ENCODE measurements around the gene TENT4A.
A peak's percentile ranks its signal among the peaks of the same experiment; 100 is the strongest.
"Not testable (repeated sequence)": the region's sequence is repeated elsewhere in the genome, so short reads cannot be mapped to it uniquely, and the experiment has no call there.

Gene TENT4A

DNA sequence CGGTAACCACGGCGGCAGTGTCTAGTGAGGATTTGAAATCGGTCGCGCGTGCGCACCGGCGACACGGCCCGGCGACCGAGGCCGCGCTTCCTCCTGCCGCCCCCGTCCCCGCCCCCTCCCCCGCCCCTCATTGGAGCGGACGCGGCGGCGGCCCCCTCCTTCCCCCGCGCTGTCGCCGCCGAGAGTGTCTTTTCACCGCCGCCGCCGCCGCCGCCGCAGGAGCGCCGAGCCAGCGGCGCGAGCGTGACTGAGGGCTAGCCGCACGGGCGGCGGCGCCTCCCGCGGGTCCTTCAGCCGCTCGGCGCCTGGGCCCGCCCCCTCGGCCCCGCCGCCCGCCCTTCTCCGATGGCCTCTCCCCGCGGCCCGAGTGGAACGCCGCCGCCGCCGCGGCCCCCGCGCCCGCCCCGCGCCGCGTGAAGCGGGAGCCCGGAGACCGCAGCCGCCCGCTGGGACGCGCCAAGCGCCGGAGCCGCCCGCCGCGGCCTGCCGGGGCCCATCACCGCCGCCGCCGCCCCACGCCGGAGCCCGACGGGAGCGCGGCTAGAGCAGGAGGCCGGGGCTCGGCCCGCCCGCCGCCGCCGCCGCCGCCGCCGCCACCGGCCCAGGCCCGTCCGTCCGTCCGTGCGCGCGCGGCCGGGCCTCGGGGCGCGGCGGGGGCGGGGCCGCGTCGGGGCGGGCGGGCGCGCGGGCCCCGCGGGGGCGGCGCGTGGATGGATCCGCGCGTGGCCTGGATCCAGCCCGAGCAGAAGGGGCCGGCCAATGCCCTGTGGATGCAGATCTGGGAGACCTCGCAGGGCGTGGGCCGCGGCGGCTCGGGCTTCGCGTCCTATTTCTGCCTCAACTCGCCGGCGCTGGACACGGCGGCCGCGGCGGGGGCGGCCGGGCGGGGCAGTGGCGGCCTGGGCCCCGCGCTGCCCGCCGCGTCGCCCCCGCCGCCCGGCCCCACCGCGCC lies at the start of gene TENT4A:
TENT4A (plus strand) TSS at position 159 of the 952 bp plus-strand sequence; CDS start at position 711, 552 bp downstream.
- peak; percentile 46 for DNase-seq

DNA sequence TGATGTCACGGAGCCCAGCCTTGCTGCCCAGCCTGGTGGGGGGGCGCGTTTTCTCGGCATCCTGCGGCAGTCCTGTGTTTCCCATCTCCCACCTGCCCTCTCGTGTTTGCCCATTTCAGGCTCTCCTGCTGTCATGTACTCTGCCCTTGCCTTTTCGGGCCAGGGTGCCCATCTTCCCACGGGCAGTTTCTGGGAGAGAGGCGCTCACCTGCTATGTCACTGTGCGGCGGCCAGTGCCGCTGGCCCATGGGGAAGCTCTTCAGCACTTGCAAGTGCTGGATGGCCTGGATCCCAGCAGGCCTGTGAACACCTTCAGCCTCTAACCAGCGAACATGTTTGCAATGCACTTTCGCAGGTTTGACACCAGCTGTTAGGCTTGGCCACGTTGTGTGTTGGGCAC lies 46.5 kb upstream of the TENT4A start:
- no peak for DNase-seq

DNA sequence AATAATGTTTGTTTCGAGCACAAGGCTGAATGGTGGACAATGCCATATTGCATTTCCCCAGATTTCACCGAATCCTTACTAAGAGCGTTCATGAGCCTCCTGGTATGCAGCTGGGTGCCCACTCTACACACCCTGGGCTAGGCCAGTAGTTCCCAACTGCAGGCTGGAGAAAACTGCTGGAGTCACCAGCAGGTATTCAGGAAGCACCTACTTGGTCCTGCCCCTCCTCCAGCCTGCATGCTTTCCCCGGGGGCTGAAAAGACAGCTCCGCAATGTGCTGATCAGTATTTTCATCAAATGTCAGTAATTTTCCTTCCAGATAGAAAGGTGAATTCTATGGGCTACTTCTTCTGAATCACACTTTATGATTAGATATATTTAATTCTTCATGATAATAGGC lies 45.6 kb upstream of the TENT4A start:
- no peak for DNase-seq

DNA sequence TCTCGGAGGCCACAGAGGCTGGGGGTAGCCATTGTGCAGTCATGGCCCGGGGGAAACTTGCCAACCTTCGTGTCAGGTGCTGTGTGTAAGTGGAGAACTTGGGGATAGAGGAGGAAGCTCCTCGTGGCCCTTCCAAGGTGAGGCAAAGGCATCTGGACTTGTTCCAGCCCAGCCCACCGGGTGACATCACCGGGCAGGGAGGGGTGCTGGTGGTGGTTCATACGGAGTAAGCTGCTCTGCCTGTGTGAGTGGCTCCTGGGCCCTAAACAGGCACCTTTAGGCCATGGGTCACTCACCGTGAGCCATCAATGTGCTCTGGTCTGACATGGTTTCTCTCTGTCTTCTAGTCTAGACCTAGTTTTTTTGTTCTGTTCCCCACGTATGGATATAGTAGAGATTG lies 44.5 kb upstream of the TENT4A start:
- DNase-seq = not testable (repeated sequence)

DNA sequence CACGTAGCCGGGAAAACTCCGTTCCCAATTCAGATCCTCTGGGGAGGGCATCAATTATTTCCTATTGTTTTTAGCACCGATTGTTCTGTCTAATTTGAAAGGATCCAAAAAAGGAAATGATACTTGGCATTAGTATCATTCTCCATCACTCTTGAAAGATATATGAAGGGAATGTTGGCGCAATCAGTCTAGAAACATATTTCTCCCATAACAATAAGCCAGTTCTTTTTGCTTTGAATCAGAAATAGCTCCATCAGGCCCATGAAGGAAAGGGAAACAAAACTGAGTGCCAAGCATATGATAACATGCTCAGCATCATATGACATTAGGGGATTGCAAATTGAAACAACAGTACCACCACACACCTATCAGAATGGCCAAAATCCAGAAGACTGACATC lies 40.2 kb upstream of the TENT4A start:
- no peak for DNase-seq

DNA sequence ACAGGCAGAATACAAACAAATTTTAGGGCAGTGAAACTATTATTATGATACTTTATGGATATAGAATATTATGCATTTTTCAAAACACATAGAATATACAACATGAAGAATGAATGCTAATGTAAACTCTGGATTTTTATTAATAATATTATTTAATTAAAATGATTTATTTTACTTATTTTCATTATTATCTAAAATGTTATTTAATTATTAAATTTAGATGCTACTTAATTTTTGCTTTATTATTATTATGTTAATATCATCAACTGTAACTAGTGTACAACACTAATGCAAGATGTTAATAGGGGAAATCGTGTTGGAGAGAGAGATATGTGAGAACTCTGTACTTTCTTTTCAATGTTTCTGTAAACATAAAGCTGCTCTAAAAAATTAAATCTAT lies 39.3 kb upstream of the TENT4A start:
- no peak for DNase-seq

DNA sequence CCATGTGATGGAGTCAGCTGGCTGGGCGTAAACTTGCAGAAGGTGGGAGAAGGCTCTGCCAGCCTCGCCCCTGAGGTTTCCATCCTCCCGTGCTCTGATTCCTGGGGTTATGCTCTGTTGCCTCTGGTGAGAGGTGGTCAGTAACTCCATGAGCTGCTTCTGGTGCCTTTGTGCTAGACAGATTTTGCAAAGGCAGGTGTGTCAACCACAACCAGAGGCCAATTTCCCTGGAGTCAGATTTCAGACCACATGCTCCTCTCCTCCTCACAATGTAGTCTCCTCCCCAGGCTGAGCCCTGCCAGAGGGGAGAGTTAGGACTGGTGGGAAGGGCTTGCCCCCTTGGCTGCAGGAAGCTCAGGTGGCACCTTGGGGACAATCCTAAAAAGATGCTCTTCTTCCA lies 38.8 kb upstream of the TENT4A start:
- no peak for DNase-seq

DNA sequence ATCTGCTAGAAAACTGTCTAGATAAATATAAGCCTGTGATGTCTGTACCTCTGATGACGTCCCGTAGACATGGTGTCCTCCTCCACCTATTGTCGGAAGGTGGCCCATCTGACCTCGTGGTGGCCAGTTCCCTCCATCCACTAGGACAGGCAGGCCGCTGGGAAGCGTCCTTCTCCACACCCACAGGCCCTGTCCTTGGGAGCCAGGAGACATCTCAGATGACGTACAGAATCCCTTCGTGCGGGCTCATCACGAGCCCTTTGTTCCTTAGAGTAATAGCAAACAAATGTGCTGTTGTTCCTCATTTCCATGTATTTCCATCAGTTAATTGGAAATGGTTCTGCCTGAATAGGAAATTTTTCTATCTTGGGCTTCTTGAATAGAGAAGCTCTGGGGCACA lies 38.3 kb upstream of the TENT4A start:
- no peak for DNase-seq

DNA sequence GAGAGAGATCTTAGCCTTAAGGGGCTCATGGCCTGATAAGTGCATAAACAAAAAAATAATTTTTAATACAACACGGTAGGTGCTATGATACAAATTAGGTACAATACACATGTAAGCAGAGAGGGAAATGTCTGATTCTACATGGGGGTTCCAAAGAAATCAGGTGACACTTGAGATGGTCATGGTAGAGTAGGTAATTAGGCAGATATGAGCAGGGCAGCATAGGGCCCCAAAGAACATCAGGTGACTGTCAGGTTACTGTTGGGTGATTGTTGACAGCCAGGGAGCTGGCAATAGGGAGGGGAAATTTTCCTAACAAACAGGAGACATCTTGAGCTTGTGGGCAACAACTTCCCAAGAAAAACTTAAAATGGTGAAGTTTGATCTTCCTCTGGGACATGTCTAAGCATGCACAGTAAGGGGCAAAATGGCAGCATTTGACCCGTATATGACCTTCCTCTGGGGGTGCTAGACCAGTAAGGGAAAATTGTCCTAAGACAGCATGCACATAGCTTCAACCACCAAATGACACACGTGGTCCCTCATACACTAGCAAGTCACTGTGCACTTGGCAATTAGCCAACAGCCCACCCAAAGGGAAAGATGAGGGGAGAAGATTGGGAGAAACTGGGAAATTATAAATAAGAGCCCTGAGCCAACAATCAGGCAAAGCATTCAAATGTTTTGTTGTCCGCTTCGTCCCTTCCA lies 37.3 kb upstream of the TENT4A start:
- DNase-seq = no peak

DNA sequence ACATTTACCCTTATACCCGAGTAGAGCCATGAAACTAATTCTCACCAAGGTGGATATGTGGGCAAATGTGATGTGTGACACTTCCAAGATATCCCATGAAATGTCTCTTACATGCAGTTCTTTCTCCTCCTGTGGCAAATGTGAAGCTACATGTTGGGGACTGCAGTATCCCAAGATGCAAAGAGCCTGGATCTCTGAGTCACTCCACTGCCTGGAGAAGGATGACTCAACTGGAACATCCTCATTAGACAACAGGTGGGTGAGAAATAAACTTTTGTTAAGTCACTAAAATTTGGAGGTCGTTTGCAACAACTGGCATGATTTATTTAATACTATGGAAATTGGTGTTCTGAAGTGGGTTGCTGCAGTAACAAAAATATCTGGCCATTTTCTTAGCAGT lies 36.5 kb upstream of the TENT4A start:
- DNase-seq = no peak

DNA sequence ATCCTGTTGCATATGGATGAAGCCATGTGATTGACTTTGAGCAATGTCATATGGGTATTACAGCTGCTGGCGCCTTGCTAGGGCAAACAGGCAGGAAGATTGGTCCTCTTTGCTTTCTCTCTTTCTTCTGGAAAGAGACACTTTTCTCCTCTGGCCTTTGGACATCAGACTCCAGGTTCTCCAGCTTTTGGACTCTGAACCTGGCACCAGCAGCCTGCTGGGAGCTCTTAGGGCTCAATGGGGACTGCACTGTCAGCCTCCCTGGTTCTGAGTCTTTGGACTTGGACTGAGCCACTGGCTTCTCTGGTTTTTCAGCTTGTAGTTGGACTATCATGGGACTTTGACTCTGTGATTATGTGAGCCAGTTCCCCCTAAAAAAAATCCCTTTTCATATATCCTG lies 34.8 kb upstream of the TENT4A start:
- no peak for DNase-seq

DNA sequence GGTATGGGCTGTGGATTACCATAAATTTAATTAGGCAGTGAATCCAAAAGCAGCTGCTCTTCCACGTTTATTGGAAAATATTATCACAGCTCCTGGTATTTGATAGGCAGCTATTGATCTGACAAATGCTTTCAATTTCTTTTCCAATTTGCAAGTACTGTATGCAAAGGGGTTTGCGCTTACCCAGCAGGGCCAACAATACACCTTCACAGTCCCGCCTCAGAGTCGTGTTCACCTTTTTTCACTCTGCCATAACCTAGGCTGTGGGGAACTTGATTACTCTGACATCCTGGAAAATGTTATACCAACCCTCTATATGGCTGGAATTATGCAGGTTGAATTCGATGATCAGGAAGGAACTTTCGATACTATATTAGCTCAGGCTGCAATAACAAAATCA lies 32.3 kb upstream of the TENT4A start:
- DNase-seq = no peak

DNA sequence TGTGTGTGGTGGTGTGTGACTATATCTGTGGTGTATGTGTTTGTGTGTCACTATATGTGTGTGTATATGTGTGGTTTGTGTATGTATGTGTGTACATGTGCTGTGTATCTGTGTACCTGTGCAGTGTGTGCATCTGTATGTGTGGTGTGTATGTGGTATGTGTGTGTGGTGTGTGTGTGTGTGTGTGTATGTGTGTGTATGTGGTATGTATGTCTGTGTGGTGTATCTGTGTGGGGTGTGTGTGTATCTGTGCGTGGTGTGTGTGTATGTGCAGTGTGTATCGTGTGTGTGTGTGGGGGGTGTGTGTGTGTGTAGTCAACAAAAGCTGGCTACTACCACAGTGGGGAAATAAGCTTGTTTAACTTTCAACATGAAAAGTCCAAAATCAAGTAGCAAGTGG lies 31.6 kb upstream of the TENT4A start:
- DNase-seq = no peak

DNA sequence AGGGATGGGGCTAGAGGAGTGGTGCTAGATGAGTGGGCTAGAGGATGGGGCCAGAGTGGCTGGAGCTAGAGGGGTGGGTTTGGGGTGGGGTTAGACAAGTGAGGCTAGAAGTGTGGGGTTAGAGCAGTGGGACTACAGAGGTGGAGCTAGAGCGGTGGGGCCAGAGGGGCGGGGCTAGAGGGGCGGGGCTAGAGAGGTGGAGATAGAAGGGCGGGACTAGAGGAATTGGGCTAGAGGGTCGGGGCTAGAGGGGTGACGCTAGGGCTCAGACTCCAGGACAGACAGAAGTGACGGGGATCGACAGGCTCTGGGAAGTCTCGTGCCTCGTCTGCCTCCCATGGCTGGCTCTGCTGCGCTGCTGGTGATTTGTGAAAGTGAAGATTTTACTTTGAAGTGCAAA lies 31.0 kb upstream of the TENT4A start:
- no peak for DNase-seq

DNA sequence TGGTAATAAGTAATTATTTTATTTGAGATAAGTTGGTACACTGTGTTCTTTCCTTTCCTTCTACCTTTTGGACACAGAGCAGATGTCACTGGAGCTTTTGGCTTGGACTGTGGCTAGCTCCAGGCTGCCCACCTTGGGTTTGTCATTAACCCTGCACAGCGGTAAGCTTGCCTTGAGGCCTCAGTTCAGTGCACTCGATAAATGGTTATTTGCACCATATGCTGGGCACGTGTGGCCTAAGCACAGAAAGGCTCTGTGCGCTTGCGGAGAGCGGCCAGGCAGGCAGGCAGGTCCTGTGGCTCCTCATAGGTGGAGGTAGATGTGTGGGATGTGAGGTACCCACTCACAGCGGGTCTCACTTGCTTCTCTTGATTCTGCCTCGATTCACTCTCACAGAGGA lies 30.0 kb upstream of the TENT4A start:
- no peak for DNase-seq

DNA sequence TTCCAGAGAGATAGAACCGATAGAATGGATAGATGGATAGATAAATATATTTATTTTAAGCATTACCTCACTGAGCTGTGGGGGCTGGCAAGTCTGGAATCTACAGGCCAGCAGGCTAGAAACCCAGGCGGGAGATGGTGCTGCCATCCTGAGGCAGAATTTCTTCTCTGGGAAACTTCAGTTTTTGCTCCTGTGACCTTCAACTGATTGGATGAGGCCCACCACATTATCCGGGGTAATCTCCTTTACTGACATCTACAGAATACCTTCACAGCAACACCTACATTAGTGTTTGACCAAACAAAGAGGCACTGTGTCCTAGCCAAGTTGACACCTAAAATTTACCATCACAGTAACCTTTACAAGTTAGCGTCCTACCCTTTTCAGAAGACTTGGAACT lies 29.2 kb upstream of the TENT4A start:
- DNase-seq = no peak

DNA sequence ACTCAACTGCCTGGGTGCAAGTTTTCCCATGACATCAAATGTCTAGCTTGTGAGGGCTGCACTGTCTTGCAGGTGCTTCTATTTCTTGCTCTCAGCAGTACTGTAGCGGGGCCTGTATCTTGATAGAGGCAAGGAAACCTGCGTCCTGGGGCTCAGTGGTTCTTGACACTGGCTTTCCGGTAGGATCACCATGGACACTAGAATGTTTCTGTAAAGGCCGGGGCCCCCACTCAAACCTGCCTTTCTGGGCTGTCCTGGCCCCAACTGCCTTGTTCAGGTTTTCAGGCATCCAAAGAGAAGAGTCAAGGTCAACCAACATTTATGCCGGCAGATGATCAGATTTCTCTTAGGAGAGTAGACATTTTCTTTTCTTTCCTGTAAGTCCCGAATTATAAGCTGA lies 26.7 kb upstream of the TENT4A start:
- DNase-seq = no peak

DNA sequence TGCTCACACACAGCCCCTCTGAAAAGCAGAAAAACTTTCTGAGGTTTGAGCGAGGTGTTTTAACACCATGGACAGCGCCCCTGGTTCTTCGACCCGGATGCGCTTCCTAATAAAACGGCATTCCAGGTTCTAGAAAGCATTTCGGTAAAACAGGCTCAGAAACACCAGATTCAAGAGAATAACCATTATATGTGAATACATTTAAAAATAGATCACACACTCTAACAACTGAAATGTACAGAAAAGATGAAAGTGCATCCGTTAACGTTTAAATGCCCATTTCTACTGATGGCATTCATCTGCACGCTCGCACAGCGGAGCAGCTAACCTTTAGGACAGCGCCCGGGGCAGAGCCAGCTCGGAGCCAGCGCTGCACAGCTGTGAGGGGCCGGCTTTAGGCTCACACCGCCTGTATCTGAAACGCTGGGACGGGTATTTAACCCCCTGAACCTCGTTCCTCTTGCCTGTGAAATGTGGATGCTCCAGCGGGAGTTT lies 26.3 kb upstream of the TENT4A start:
- DNase-seq = no peak

DNA sequence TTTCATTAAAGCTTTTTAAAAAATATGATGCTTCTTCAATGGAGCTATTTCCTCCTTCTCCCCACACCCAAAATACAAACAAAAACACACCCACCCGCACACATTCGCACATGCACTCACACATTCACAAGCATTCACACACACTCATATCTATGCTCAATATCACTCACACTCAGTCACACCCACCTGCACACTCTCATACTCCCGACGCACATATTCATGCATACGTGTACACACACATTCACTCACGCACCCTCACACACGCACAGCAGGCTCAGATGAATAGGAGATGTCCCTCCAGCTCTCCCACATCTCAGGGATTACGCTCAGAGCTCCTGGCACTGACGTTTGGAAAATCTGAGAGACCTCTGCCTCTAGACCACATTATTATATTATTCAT lies 25.7 kb upstream of the TENT4A start:
- DNase-seq = no peak

DNA sequence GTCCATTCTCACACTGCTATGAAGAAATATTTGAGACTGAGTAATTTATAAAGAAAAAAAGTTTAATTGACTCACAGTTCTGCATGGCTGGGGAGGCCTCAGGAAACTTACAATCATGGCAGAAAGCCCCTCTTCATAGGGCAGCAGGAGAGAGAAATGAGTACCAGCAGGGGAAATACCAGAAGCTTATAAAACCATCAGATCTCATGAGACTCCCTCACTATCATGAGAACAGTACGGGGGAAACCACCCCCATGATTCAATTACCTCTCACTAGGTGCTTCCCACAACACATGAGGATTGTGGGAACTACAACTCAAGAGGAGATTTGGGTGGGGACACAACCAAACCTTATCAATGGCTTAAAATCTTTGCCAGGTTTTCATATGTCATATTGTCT lies 20.3 kb upstream of the TENT4A start:
- DNase-seq = no peak

DNA sequence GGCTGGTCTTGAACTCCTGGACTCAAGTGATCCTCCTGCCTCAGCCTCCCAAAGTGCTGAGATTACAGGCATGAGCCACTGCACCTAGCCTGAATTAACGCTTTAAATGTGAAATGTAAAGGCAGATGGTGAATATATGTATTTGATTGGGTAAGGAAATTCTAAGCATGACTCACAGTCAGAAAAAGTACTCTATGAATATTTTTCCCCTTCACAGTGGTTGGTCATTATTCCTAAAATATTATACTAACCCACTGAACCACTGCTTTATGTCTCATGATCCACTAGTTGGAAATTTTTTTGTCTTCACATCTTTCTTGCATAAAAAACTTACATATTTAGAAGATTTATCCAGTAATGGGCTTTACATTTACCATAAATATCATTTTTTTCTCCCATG lies 14.5 kb upstream of the TENT4A start:
- no peak for DNase-seq

DNA sequence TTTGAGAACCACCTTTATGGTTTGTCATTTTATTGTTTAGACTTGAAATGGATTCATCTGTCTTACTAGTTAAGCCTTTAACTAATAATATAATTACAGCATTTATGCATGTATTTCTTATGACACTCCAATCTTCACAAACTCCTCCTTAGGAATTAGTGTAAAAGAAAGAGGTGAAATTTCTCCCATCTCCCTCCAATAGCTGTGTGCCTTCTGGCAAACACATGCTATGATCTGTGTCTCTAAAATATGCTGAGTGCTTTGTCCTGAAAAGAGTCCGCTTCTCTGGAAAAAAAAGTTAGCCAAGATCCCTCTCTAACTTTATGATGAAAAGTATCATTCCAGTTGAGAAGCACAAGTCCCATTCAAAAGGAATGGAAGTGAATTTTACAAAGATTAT lies 13.9 kb upstream of the TENT4A start:
- no peak for DNase-seq

DNA sequence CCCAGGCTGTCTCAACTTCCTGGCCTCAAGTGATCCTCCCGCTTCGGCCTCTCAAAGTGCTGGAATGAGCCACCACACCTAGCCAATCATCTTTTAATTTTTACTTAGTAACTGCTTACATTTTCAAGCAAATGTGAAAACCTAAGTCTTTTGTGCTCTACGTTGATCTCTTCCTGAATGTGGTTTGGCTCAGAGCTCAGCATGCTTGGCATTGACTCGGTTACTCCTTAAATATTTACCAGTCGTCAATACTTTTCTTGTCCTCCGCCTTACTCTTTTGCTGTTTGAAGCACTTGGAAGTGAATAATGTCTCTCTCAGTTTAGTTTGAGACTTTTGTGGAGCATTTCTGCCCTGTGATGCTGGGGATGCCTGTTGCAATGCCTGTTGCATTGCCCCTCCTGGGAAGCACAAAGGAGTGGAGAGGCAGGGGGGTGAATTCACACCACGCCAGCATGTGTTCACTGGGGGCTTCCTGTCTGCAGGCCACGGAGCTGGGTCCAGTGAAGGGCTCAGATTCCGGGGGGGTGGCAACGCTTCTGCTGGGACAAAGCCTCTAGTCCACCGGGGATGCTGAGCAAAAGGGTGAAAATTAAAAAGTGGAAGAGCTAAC lies 13.1 kb upstream of the TENT4A start:
- no peak for DNase-seq
